Measurements from ENCODE around the gene KDM8.

GRCh38 chr16:27267037-27267677, 63.8 kb downstream of the KDM8 start:
- TF ChIP-seq, protein P1, sequence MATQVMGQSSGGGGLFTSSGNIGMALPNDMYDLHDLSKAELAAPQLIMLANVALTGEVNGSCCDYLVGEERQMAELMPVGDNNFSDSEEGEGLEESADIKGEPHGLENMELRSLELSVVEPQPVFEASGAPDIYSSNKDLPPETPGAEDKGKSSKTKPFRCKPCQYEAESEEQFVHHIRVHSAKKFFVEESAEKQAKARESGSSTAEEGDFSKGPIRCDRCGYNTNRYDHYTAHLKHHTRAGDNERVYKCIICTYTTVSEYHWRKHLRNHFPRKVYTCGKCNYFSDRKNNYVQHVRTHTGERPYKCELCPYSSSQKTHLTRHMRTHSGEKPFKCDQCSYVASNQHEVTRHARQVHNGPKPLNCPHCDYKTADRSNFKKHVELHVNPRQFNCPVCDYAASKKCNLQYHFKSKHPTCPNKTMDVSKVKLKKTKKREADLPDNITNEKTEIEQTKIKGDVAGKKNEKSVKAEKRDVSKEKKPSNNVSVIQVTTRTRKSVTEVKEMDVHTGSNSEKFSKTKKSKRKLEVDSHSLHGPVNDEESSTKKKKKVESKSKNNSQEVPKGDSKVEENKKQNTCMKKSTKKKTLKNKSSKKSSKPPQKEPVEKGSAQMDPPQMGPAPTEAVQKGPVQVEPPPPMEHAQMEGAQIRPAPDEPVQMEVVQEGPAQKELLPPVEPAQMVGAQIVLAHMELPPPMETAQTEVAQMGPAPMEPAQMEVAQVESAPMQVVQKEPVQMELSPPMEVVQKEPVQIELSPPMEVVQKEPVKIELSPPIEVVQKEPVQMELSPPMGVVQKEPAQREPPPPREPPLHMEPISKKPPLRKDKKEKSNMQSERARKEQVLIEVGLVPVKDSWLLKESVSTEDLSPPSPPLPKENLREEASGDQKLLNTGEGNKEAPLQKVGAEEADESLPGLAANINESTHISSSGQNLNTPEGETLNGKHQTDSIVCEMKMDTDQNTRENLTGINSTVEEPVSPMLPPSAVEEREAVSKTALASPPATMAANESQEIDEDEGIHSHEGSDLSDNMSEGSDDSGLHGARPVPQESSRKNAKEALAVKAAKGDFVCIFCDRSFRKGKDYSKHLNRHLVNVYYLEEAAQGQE (IDR thresholded peaks at IDR 0.05; ENCODE audit: insufficient read depth in 1 of 2, low read depth in 2 of 2, low read length in 2 of 2): no peak
- no peak for TF ChIP-seq POLR2AphosphoS5 (IDR thresholded peaks at IDR 0.05; ENCODE audit: low read depth, low read length)
